ENCODE data around the gene PMM1. TPM values are rescaled to one million over a fixed set of nuclear protein-coding genes. Genes with fewer than 3 reads are reported as not detected.

The PMM1 gene
- 16.0 TPM for total RNA-seq

DNA sequence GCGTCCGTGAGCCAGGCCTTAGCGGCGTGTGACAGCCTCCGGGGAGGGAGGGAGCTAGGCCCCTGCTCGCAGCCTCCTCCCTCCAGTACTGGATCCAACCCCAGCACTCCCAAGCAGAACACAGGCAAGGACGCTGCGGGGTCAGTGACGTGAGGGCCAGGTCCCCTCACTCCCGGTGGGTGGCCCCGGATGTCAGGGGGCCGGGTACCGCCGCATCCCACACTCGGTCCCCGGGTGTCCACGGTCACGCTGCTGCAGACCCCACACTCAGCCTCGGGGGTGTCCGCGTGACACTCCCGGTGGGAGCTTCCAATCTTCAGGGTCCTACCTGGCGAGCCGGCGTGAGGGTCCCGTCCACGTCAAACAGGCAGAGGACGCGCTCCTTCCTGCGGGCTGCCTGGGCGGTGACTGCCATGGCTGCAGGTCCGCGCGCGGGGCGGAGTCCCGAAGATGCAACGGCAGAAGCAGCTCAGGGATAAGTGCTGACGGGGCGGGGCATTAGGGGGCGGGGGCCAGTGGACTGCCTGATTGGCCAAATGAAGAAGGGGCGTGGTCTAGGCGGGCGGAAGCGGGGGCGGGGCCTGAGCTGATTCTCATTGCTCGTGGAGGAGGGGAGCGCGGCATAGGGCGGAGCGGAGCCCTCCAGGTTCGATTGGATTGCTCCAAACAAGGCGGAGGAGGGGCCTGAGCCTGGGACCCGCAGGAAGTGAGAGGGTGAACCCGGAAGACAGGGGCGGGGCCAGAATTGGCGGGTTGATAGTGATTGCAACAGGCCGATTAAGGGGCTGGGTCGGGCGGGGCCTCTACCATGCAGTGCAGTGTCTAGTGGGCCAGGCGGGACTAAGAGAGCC is at the start of gene PMM1:
Gene PMM1 (minus strand): TSS at position 450 of the 851 bp plus-strand sequence. CDS start 35 bp downstream, at position 415.

DNA sequence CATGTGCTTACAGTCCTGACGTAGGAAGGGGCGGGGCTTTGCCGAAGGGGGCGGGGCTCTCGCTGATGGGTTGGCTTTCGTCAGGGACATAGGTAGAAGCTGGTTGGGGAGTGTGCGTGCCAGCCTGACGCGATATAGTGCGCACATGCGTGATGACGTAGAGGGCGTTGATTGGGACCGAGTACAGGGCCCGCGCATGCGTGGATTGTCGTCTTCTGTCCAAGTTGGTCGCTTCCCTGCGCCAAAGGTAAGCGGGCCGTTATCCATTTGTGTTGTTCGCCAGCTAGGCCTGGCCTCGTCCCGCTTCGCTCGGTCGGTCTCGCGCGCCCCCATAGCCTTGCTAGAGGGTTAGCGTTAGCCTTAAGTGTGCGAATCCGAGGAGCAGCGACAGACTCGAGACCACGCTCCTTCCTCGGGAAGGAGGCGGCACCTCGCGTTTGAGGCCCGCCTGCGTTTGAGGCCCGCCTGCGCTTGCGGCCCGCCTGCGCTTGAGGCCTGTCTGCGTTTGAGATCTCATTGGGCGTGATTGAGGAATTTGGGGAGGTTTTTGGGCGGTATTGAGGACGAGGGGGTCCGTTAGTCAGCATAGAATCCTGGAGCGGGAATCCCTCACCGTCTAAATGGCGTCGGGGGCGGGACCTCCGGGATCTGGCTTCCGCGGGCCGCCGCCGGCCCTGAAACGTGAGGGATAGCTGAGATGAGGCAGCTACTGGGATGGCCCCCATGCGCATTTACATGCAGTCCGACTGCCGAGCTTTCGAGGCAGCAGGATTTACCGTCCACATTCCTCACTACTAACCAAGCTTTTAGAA is 31.7 kb upstream of the PMM1 start, which contains the start of gene XRCC6:
Gene XRCC6 (plus strand): TSS at position 197 of the 812 bp plus-strand sequence. CDS start 710 bp downstream, outside the sequence.

DNA sequence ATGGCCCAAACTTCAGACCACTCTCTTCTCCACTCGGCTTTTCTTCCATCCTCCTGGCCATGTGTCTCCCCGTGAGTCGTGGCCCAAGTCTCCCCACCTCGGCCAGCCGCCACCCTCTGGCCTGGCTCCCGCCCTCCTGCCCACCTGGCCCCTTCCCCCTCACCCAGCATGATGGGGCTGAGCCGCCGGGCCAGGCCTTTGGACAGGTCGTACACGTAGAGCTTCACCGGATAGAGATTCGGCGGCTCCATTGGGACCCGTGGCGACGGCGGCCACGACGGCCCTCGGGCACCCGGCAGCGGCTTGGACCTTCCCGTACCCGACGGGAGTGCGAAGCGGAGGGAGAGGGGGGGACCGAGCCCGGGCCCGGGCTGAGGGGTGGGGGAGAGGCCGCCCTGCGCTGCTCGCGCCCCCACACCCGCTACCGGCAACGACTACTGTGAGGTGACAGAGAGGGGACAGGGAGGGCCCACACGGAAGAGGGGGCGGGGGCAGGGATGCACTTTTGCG is 31.0 kb upstream of the PMM1 start, which contains the start of gene DESI1:
Gene DESI1 (minus strand): TSS at position 455 of the 510 bp plus-strand sequence. CDS start 204 bp downstream, at position 251.

GRCh38 chr22:41543854-41544670 is 45.6 kb downstream of the PMM1 start, which contains the start of gene POLR3H:
Gene POLR3H, minus strand, starts transcription at chr22:41544470. Its CDS starts 369 bp downstream, at chr22:41544101.

Other genes with a start within 250 kb of the PMM1 start
- gene TEF, start 207.9 kb downstream of the PMM1 start, total RNA-seq = 7.8 TPM
- 19.1 TPM for gene TOB2, start 143.0 kb downstream of the PMM1 start, total RNA-seq
- gene PHF5A, start 121.1 kb downstream of the PMM1 start, total RNA-seq = 34.4 TPM
- 78.6 TPM for gene ACO2, start 120.7 kb downstream of the PMM1 start, total RNA-seq
- 35.4 TPM for gene POLR3H, start 45.4 kb downstream of the PMM1 start, total RNA-seq
- gene CSDC2, start 28.8 kb downstream of the PMM1 start, total RNA-seq = 17.8 TPM
- gene DESI1, start 31.2 kb upstream of the PMM1 start, total RNA-seq = 19.7 TPM
- gene XRCC6, start 31.5 kb upstream of the PMM1 start, total RNA-seq = 192 TPM
- gene SNU13, start 99.0 kb upstream of the PMM1 start, total RNA-seq = 68.9 TPM
- not detected for gene MEI1, start 109.7 kb upstream of the PMM1 start, total RNA-seq
- 11.0 TPM for gene CCDC134, start 210.8 kb upstream of the PMM1 start, total RNA-seq
- 132 TPM for gene SREBF2, start 243.3 kb upstream of the PMM1 start, total RNA-seq